Coronary artery (tissue), 2 donors: ENCODE measurements around the gene PNLIPRP2.

Source experiments
- DNase-seq: peaks from one replicate; pipeline ENCODE4 v3.0.0-alpha.2; 2017; ENCODE audit warnings: low spot score
- H3K27ac ChIP-seq, 2 donors: fragments of 200-600 bp; sonication (generic); one replicate each; pipeline ENCODE4 v1.5.1; 2016 to 2019
- H3K4me3 ChIP-seq: fragments of 200-600 bp; sonication (generic); 2 replicates; pipeline ENCODE4 v1.5.1; 2016; ENCODE audit warnings: mild to moderate bottlenecking, moderate library complexity
- TF ChIP-seq, protein P1 (sequence below): fragments of 200-600 bp; sonication (generic); IDR thresholded peaks from one replicate; pipeline ENCODE4 v1.5.1; 2019; ENCODE audit warnings: antibody characterized with exemption

The PNLIPRP2 gene

DNA sequence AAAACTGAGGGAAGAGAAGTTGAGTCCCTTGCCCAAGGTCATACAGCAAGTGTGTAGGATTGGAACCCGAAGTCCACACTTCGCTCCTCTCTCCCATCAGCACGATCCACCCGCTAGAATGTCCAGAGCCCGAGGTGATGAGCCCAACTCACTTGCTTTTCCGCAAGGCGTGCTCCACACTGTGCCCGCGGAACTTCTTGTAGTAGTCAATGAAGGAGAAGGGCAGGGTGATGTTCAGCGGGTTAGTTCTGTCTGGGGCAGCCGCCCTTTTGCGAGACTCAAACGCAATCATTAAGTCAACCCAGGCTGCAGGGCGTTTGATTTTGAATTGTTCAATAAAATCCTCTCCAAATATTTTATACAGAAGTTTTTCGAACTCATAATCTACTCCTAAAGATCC is 58.6 kb downstream of the PNLIPRP2 start:
- H3K4me3 ChIP-seq = no peak overlapping the region
- no peak for DNase-seq
- TF ChIP-seq, protein P1, sequence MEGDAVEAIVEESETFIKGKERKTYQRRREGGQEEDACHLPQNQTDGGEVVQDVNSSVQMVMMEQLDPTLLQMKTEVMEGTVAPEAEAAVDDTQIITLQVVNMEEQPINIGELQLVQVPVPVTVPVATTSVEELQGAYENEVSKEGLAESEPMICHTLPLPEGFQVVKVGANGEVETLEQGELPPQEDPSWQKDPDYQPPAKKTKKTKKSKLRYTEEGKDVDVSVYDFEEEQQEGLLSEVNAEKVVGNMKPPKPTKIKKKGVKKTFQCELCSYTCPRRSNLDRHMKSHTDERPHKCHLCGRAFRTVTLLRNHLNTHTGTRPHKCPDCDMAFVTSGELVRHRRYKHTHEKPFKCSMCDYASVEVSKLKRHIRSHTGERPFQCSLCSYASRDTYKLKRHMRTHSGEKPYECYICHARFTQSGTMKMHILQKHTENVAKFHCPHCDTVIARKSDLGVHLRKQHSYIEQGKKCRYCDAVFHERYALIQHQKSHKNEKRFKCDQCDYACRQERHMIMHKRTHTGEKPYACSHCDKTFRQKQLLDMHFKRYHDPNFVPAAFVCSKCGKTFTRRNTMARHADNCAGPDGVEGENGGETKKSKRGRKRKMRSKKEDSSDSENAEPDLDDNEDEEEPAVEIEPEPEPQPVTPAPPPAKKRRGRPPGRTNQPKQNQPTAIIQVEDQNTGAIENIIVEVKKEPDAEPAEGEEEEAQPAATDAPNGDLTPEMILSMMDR = no peak
- no peak overlapping the region for H3K27ac ChIP-seq

DNA sequence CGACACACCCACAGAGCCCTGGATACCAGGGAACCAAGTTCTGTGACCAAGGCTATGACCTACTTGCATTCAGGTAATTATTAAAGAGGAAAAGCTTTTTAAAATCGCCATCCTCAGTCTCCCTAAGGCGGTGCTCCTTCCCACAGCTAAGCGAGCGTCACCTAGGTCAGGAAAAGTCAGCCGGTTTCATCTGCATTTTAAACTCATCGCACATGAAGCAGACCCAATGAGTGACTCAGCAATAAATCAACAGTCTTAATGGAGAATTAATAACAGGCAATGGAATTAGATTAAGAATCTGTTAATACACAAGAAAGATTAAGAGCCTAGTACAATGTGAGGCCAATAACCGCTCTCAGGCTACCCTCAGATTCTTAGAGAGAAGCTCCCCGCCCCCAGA is 62.4 kb downstream of the PNLIPRP2 start:
- no peak for DNase-seq
- TF ChIP-seq, protein P1 = no peak
- H3K4me3 ChIP-seq = no peak overlapping the region
- H3K27ac ChIP-seq = no peak overlapping the region

DNA sequence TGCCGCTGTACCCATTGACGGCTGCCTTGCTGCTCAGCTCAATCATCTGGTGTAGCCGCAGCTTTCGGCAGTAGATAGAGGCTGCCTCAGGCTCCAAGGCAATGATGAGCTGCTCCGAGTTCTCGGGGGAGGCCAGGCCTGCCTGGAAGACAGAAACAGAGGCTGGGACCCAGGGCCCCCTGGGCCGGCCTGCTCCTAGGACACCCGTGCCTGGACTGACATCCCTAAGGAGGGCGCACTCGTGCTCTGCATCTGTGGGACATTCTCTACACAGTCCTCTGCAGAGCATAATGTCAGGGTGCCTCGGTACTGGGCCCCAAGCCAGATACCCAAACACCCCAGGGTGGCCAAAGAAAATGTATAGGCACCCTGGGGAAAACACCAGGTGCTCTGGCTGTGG is 63.1 kb downstream of the PNLIPRP2 start:
- TF ChIP-seq, protein P1 = no peak
- DNase-seq = no peak

DNA sequence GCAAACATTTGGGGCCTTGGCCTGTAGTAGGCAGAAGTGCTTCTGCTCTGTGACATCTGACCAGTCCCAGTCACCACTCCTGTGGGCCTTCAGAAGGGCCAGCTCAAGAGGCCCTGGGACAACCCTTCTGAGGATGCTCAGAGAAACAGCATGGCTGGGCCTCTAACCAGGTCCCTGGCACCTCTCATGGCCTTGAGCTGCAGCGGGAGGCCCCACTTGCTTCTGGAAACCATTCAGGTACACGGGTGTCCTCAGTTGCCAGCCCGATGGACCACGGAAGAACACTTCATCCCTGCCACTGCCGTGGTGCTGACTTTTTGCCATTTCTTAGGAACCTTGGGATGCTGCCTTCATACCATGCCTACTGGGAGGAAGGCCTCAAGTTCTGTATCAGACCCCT is 64.0 kb downstream of the PNLIPRP2 start:
- Histone ChIP-seq H3K4me3 (no peak overlapping the region), H3K27ac (no peak overlapping the region)
- no peak for DNase-seq
- TF ChIP-seq, protein P1 = no peak

More for the DNA sequence above, 63.1 kb downstream of the PNLIPRP2 start:
- Histone ChIP-seq H3K27ac (no peak overlapping the region), H3K4me3 (no peak overlapping the region)

DNA sequence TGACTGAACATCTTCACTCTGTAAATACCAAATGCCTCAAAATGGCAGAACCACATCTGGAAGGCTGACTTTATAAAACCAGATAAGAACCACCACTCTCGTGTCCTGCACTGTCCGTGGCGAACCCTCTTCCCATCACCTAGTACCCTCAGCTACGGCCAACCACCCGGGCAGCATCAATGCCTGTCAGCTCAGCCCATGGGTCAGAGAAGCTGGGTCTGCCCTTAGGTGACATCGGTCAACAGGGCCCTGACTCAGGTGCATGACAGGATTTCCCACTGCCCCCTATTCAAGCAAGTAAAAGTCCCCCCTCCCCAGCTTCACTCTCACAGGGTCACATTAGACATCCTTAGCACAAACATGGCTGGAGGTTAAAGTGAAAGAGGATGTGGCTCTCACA is 65.1 kb downstream of the PNLIPRP2 start:
- TF ChIP-seq, protein P1 = no peak
- no peak overlapping the region for H3K27ac ChIP-seq
- DNase-seq = no peak
- H3K4me3 ChIP-seq = no peak overlapping the region

DNA sequence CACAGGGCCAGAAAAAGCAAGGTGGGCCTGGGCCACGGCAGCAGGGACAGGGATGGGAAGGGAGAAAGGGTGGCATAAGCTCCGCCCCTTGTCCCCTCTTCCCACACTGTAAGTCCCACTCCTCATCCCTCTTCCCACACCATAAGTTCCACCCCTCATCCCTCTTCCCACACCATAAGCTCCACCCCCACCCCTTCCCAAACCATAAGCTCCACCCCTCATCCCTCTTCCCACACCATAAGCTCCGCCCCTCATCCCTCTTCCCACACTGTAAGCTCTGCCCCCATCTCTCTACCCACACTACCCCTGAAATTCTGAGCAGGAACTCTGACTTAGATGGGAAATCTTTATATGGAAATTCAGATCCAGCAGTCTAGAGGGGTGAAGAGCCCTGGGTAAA is 65.9 kb downstream of the PNLIPRP2 start:
- Histone ChIP-seq H3K4me3 (no peak overlapping the region), H3K27ac (no peak overlapping the region)
- no peak for DNase-seq
- TF ChIP-seq, protein P1 = no peak

DNA sequence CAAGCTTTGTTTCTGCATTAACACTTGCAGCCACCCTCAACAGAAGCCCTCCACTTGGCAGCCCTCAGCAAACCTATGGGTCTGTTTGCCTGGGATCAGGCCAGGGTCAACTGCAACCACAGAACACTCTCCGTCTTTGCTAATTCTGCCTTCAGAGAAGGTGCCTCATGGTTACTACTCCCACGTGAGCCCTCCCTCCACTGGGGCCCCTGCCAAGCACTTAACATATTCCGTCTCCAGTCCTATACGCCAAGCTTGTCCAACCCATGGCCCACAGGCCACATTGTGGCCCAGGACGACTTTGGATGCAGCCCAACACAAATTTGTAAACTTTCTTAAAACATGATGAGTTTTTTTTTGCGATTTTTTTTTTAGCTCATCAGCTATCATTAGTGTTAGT is 66.9 kb downstream of the PNLIPRP2 start:
- TF ChIP-seq, protein P1 = no peak
- no peak for DNase-seq
- Histone ChIP-seq H3K27ac (no peak overlapping the region), H3K4me3 (no peak overlapping the region)
